B cell (primary cell): ENCODE results near the gene DNASE1L2. TPM values are rescaled to one million over a fixed set of nuclear protein-coding genes. Genes with fewer than 3 reads are reported as not detected.
A peak's percentile ranks its signal among the peaks of the same experiment; 100 is the strongest.

Experiments used
- ATAC-seq: fragments of 200-7000 bp; cut with Tn5 transposase; one replicate; pipeline ENCODE4 v1.10.0; 2021; ENCODE audit warnings: low read depth, mild to moderate bottlenecking, moderate number of reproducible peaks, moderate library complexity
- CTCF ChIA-PET: fragments of 350-600 bp; sonication (Branson Sonifier 250); formaldehyde crosslinking; loops from one replicate; lab custom pipeline; 2021; ENCODE audit warnings: antibody characterized with exemption, inconsistent platforms; lab: Charles Lee
- POLR2A ChIA-PET: fragments of 350-600 bp; sonication (Branson Sonifier 250); formaldehyde crosslinking; loops from one replicate; lab custom pipeline; 2021; ENCODE audit warnings: antibody characterized with exemption; lab: Charles Lee
- DNase-seq: peaks from one replicate; pipeline ENCODE4 v3.0.0; 2013
- H2AFZ ChIP-seq: 2 replicates; pipeline ENCODE4 v1.6.1; 2012; ENCODE audit warnings: mild to moderate bottlenecking, low read depth, low read length; ENCODE audit not compliant: insufficient read depth, poor library complexity, severe bottlenecking
- H3K27ac ChIP-seq, 2 donors: 1 replicate in 1 of 2; 2 replicates in 1 of 2; pipeline ENCODE4 v1.5.1; 2012 to 2013; ENCODE audit warnings: low read length in 2 of 2, mild to moderate bottlenecking in 2 of 2, moderate library complexity in 1 of 2
- H3K27me3 ChIP-seq, 4 experiments: fragments of 200-600 bp in 1 of 4; sonication (generic) in 1 of 4; replicated peaks in 1 of 4; 1 replicate in 2 of 4; 2 replicates in 2 of 4; pipeline versions ENCODE4 v1.6.1 to v1.7.0; 2013 to 2016; ENCODE audit warnings: low read length in 3 of 4, mild to moderate bottlenecking in 2 of 4, mixed read lengths in 1 of 4, moderate library complexity in 1 of 4; ENCODE audit not compliant: insufficient read depth in 4 of 4, control insufficient read depth in 3 of 4; ENCODE audit errors: control extremely low read depth in 1 of 4
- H3K36me3 ChIP-seq, 2 experiments: replicated peaks in 1 of 2; 1 replicate in 1 of 2; 2 replicates in 1 of 2; pipeline versions ENCODE4 v1.6.1 to v1.7.1; 2013; ENCODE audit warnings: low read length in 1 of 2; ENCODE audit not compliant: insufficient read depth in 2 of 2, control insufficient read depth in 1 of 2; ENCODE audit errors: control extremely low read depth in 1 of 2, extremely low read depth in 1 of 2
- H3K4me1 ChIP-seq, 2 donors: fragments of 200-600 bp in 1 of 2; sonication (generic) in 1 of 2; 1 replicate in 1 of 2; 2 replicates in 1 of 2; pipeline versions ENCODE4 v1.5.1 to v1.6.1; 2013 to 2017; ENCODE audit warnings: low read length in 2 of 2; ENCODE audit not compliant: control insufficient read depth in 2 of 2, insufficient read depth in 2 of 2
- H3K4me2 ChIP-seq: replicated peaks from 2 replicates; pipeline ENCODE3; 2012; ENCODE audit warnings: mild to moderate bottlenecking, low read depth, low read length; ENCODE audit not compliant: poor library complexity, severe bottlenecking
- H3K4me3 ChIP-seq, 5 experiments: fragments of 200-600 bp in 1 of 5; sonication (generic) in 1 of 5; 1 replicate in 3 of 5; 2 replicates in 2 of 5; pipeline versions ENCODE4 v1.5.1 to v1.7.0; 2011 to 2016; ENCODE audit warnings: low read length in 4 of 5, mild to moderate bottlenecking in 4 of 5, low read depth in 2 of 5, control low read depth in 1 of 5, moderate library complexity in 1 of 5; ENCODE audit not compliant: insufficient read depth in 1 of 5; ENCODE audit errors: control extremely low read depth in 1 of 5, extremely low read depth in 1 of 5
- H3K79me2 ChIP-seq: fragments of 200-600 bp; sonication (generic); one replicate; pipeline ENCODE4 v1.6.0; 2016; ENCODE audit warnings: low read length; ENCODE audit not compliant: control insufficient read depth, insufficient read depth
- H3K9ac ChIP-seq: fragments of 200-600 bp; sonication (generic); 2 replicates; pipeline ENCODE4 v1.6.1; 2017; ENCODE audit warnings: mild to moderate bottlenecking, low read length, moderate library complexity
- H3K9me3 ChIP-seq, 3 donors: one replicate each; pipeline versions ENCODE4 v1.6.1 to v1.7.1; 2013; ENCODE audit warnings: low read length in 2 of 3; ENCODE audit not compliant: control insufficient read depth in 2 of 3, insufficient read depth in 1 of 3; ENCODE audit errors: control extremely low read depth in 1 of 3
- H4K20me1 ChIP-seq: 2 replicates; pipeline ENCODE4 v1.6.0; 2012; ENCODE audit warnings: mild to moderate bottlenecking, low read length; ENCODE audit not compliant: insufficient read depth, control insufficient read depth, poor library complexity, severe bottlenecking
- H3K27ac Mint-ChIP-seq: one replicate; pipeline ENCODE4 v1.8.0; 2021; ENCODE audit warnings: mixed read lengths
- H3K27me3 Mint-ChIP-seq: one replicate; pipeline ENCODE4 v1.8.0; 2021; ENCODE audit warnings: mixed read lengths
- H3K4me1 Mint-ChIP-seq: one replicate; pipeline ENCODE4 v1.8.0; 2021; ENCODE audit warnings: mixed read lengths
- H3K4me3 Mint-ChIP-seq: one replicate; pipeline ENCODE4 v1.8.0; 2021; ENCODE audit warnings: mixed read lengths
- H3K9me3 Mint-ChIP-seq: one replicate; pipeline ENCODE4 v1.8.0; 2022; ENCODE audit warnings: mixed read lengths; ENCODE audit not compliant: insufficient read depth
- CTCF ChIP-seq: fragments of 200-600 bp; IDR thresholded peaks from one replicate; pipeline ENCODE4 v1.8.0; 2022; ENCODE audit warnings: antibody characterized with exemption, mild to moderate bottlenecking
- EZH2 ChIP-seq: IDR thresholded peaks from 2 replicates; pipeline ENCODE4 v1.6.1; 2012; ENCODE audit warnings: borderline replicate concordance, low read depth, mild to moderate bottlenecking, moderate library complexity, low read length; ENCODE audit not compliant: insufficient read depth, poor library complexity, severe bottlenecking
- WGBS: methylation state at CpG from one replicate; pipeline ENCODE4 v1.1.5; 2013; ENCODE audit warnings: missing lambda C conversion rate; ENCODE audit not compliant: insufficient coverage; 5-methylcytosine and 5-hydroxymethylcytosine counted together
- intact Hi-C: fragments of 100-400 bp; cut with micrococcal nuclease; formaldehyde crosslinking; loops from one replicate; pipeline ENCODE4 v1.10.0; 2022
- polyA plus RNA-seq: library from polyadenylated mRNA; depleted of rRNA; stranded (reverse); fragments of >200 nt; gene quantifications from 2 replicates; pipeline ENCODE4 v1.2.3, GENCODE V29; 2012
- total RNA-seq, 2 donors: library from RNA; stranded (reverse); fragments of 120-200 nt in 1 of 2; gene quantifications; 1 replicate in 1 of 2; 2 replicates in 1 of 2; pipeline versions ENCODE4 v1.2.3 to v1.2.4, GENCODE V29; 2013 to 2022

The DNASE1L2 gene
- total and polyA plus RNA-seq, 2 donors (not counting 1 experiment from before 2014, with no cell fraction given): 1.1 to 1.6 TPM

- ChIA-PET POLR2A (interaction anchor here (0.5 to 1.0 kb wide), 2 partner anchors 9 to 293 kb away, joined by 3 to 4 read pairs; partner anchors contain the start of gene MLST8), CTCF (interaction anchor here (0.6 to 4.7 kb wide), 25 partner anchors 9 to 324 kb away, joined by 3 to 71 read pairs (median 4); partner anchors contain the start of genes AMDHD2, ATP6V0C, BRICD5 and CCNF)
- H3K36me3 ChIP-seq: no peaks in the 10 kb centered on the region
- intact Hi-C loops: loop anchor here (1.0 to 10.0 kb wide), 4 partner anchors 56 to 409 kb away; partner anchors contain the start of genes ABCA3 and ECI1
- no peaks in the 10 kb centered on the region for H4K20me1 ChIP-seq
- H2AFZ ChIP-seq: peak overlapping the region; percentile 22
- peak; percentile 44 for DNase-seq
- peak; percentile 28 for TF ChIP-seq EZH2
- TF ChIP-seq CTCF: no peak
- peak overlapping the region in 3 of 5 experiments; percentile 15 to 44 (median 28) for H3K4me3 ChIP-seq
- H3K27me3 Mint-ChIP-seq: peaks cover 32% of the 10 kb centered on the region
- peak overlapping the region; percentile 83 for H3K4me2 ChIP-seq
- H3K79me2 ChIP-seq: no peaks in the 10 kb centered on the region
- peaks cover 12 to 22% of the 10 kb centered on the region in 2 donors for H3K4me1 ChIP-seq
- H3K4me3 Mint-ChIP-seq: peak overlapping the region; percentile 49
- H3K27ac ChIP-seq: no peak overlapping the region
- no peaks in the 10 kb centered on the region for H3K9me3 Mint-ChIP-seq
- WGBS: 2% methylated on average over 42 of the region's 49 CpGs
- peak overlapping the region; percentile 47 for H3K9ac ChIP-seq
- peak; percentile 34 for ATAC-seq
- peaks cover 10% of the 10 kb centered on the region for H3K4me1 Mint-ChIP-seq
- H3K27me3 ChIP-seq: peaks cover 0 to 50% (median 20%) of the 10 kb centered on the region in 4 experiments
- H3K9me3 ChIP-seq: peaks cover 0 to 6% (median 0%) of the 10 kb centered on the region in 3 donors
- no peak overlapping the region for H3K27ac Mint-ChIP-seq
These were observed 40.7 kb upstream of the DNASE1L2 start for GRCh38 chr16:2195322-2196161.
